HG03469 (cell line): Measurements from ENCODE around the gene SIM1.

Source experiments
- ATAC-seq: cut with Tn5 transposase; IDR thresholded peaks from one replicate; pipeline ENCODE4 v1.9.1; 2021; ENCODE audit warnings: mild to moderate bottlenecking, moderate library complexity, moderate number of reproducible peaks; ENCODE audit not compliant: unreplicated experiment

The SIM1 gene

DNA sequence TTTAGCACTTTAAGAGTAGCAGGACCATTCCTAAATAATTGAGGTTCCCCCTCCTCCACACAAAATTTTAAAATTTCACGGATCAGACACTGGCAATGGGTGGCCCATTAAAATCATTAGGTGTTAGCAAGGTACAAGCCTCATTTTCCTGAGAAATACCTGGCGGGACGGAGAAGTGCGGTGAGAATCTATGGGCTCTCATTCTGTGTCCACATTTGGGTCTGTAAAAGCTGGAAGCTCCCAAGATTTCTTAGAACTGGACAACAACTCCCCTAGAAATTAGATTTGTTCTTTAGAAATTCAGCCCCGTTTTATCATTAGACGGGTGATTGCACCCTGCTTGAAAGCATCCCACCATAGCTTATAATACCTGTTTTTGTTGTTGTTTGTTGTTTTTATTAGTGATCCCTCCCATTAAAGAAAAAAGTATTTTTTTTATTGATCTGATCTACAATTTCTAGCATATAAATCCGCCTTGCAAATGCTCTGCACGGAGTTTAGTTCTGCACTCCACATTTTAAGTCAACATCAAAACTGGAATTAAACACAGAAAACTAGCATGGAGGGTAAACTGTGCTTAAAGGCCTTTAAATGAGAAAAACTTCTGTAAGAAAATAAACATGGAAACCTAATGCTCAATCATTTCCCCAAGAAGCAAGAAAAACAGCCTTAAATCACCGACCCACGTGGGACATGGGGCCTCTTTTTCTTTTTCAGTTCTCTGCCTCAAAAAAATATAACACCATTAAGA lies 5.7 kb downstream of the SIM1 start:
- no peak for ATAC-seq

DNA sequence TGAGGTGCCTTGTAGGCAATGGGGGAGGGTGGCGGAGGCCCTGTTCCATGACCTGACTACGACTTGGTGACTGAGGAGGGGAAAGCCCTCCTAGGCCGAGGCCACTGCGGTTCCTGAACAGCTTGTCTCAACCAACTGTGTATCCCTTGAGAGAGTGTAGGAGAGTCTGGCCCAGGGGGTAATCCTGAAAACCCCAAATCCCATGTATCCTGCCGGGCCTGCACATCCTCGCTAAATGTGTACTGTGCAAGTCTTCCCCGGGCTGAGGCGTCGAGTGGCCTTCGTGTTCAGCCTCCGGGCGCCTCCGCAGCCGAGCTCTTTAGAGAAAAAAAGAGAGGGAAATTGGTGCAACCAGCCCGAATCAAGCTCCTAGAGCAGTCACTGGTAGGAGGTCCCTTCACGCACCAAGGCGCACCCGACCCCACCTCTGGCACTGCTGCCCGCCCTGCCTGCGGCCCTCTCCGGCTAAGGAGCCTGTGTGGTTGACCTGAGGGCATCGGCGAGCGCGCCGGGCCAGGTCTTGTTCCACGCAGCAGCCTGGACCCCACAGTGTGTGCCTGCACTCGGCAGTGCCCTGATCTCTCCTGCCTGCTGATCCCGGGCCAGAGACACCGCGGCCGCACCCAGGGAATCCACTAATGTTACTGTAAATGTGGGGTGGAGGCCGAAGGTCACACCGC lies 7.3 kb downstream of the SIM1 start:
- no peak for ATAC-seq

DNA sequence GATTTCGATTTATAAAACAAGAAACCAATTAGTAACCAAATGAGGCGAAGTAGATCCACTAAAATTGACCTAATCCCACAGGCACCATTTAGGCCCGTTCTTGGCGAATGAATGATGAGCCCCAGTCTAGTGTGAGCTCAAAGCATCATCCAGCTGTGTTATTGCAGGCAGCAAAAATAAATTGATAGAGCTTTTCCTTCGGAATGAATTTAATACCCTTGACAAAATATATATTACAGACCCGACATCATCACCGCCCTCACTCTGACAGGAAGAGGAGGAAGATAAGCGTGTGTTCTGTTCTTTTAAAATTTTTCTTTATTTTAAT lies 7.8 kb downstream of the SIM1 start:
- ATAC-seq = no peak

DNA sequence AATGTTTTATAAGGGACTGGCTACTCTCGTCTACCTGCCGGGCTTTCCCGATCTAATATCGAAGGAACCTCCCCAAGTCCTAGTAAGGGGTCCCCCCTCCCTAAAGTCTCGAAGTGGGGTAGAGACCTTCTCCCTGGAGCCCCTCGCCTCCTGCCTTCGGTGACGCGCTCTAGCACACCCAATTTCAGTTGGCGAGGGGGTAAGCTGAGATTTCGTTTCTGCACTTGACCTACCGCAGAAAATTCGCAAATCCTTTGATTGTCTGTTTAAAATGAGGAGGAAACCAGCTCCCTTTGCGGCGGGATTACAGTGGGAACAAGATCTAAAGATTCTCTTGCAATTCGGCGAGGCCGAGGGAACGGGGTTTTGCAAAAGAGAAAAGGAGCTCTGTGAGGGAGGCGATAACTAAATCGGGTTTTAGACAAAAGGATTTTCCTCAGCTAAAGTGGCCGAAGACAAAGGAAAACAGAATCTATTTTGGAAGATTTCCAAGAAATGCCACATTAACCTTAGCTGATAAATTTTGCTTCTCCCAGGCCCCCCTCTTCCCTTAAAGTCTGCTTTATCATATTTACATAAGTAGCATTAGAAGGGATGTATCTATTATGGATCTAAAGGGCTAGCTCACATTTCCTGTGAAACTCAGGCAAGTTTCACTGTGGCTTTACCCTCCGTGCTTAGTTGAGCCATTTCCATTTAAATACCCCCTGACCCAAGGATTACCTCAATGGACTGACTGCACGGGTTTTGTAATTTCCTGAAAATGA lies 8.4 kb downstream of the SIM1 start:
- no peak for ATAC-seq

DNA sequence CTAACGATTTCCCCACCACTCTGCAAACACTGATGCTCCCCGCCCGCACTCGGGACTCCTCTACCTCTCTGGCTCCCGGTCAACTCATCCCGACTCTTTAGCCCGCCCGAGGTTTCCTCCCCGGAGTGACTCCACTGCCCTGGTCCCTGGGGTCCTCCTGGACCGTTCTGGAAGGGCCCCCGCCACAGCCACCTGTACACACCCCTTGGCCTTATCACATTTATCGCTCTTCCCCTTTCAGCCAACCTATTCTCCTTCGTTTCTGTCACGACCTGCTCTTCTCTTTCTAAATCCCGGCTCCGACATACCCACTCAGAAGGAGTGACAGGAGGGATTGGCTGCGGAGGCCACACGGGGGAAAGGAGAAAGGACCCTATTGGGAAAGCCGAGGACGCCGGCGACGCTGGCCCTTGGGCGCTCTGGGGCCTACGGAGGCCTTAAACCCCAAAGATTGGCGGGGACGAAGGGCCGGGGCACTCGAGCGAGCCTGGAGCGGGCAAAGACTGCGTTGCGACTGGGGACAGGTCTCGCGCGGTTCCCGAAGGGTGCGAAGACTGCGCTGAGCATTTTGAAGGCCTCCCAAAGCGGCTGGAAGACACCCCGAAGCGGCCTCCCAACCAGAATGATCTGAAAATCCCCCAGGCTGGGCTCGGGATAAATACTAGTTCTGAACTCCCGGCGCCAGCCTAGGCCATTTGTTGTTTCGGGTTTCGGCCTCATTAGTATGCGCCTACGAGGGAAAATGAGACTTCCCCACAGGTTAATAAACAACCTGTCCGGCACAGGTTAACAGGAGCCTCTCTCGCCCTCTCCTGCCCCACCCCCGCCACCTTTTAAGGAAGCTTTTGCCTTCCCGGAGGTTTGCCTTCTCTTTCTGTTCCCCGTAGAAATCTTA lies 9.2 kb downstream of the SIM1 start:
- ATAC-seq = no peak

DNA sequence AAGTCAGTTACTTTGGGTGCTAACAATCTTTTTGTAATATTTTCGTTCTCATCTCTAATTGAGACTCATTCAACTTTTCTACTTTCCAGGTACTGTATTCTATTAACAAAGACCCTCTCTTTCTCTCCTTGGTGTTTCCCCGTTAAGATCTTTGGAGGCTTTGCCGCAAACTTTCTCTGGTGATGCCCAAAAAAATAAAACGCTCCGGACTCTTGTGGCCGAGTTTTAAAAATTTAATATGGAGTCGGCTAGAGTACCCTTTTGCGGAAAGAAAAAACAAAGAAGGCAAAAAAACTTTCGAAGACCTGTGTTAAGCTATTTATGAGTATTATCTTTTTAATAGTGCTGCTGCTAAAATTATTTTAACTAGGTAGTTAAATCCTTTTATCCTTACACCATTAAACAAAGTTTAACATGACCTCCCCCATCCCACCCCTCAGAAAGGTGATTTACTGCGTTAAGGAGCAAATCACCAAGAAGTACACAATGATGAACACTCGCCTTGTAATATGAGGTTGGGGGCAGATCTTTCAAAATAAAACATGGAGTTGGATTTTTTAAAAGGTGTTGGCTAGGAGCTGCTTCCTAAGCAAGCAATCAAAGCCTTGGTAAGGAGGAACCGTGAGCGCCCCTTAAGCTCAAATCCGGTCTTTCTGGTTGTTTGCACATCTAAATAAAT lies 10.0 kb downstream of the SIM1 start:
- ATAC-seq = no peak

DNA sequence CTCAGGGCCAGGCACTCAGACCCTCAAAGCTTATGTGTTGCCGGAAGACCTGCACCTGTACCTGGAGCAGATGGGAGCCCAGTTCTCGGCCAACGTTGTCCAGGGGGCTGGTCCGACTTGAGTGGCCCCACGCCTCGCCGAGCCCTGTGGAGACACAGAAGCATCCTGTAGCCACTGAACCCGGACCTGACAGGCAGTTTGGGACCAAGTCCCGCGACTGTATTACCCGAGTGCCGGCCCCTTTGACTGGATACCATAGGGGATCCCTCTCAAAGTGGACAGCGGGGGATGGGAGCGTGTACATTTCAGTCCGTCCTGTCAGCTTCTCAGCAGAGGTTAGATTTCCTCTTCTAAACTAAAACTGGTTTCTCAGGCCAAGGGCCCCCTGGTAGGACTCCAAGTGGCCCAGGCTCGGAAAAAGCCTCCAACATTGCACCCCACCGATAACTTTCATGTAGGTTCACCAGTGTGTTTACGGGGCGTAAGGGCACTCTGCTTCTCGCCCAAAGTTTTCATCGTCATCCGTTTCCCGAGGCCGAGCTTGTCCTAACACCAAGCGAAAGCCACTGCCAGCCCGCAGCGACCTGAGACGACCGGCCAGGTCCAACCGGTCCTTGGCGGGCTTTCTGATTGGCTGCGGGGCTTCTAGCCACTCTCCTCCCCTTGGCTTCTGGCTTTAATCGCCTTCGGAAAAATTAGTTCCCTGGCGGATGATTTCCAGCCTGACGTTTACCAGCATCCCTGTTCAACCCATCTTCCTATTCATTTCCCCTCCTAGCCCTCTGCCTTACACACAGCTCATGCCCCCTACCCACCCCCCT lies 10.8 kb downstream of the SIM1 start:
- ATAC-seq = no peak

DNA sequence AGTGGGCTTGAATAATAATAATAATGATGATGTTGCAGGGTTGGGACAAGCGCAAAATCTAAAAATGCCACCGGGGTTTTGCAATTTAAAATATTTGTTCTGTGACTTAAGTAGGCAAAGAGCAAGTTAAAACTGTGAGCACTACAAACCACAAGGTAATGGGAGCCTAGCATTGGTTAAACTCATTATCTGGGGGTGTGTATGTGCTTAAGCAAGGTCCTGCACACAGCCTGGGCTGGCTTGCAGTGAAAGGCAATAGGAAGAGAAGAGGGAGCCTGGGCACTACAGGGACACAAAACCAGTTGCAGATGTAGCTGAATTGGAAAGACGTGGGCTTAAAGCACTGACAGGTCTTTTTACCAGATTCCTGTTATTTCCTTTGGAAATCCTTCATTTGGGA lies 11.7 kb downstream of the SIM1 start:
- ATAC-seq = no peak

DNA sequence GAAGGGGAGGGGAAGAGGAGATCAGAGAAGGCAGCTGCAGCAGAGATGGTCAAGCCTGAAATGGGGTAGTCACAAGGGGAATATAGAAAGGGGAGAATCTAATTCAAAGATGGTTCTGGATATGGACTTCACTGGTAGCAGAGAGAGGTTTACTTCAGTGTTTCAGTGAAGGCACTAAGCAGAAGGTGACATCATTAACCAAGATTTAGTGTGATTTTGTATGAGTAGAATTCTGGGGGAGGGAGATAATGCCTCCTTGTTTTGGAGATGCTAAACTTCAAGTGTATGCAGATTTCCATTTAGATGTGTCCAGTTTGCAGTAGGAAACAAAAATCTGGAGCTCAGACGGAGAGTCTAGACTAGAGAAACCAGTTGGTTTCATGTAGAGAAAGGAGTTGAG lies 13.1 kb downstream of the SIM1 start:
- ATAC-seq = no peak

DNA sequence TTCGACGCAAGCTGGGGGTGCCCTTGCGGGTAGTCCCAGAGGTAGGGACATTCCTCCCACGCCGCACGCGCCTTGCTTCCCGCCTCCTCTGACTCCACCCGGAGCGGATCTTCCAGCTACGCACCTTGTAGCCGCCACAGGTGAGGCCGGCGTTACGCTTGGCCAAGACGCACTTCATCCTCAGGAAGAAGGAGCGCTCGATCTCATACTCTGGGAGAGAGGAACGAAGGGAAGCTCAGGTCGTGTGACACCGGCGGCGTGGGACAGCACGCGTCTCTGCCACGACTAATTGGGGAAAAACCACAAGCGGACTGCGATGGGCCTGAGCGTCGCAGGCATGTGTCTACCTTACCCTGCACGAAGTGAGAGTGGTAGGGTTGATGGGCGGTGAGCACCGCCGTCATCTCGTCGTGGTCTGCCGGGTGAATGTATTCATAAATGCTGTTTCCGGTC lies 15.5 kb downstream of the SIM1 start:
- ATAC-seq = no peak

DNA sequence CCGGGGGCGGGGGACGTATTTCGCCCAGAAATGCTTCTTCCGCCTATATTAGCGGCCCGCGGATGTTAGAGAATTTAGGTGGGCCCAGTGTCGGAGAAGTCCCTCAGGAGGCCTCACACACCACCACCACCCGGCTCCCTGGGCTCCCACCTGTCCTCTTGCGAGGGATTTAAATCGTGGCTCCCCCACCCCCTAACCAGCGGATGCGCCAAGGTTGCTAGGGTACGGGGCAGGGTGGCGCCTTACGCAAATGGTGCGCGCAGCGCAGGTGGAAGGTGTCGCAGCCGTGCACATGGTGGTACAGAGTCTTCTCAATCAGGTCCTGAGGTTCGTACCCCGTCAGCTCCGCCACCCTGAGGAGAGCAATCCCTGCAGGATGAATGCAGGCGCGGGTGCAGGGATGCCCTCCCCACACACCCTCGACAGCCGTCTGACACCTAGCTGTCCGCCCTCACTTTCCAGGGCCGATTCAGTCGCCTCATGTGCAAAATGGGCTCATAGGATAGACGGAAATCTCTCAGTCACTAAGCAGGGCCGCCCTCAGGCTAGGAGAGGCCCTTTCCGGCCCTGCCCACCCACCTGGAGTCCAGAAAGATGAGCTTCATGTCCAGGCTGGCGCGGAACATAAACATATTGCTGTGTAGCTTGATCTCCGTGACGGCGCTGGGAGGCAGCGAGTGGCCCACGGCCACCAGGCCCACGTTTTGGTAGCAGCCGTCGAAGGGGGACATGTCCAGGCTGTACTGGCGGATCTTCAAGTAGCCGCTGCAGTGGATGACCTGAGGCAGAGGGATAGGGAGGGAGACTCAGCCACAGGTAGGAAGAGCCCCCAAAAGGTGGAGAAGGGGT lies 16.6 kb downstream of the SIM1 start:
- no peak for ATAC-seq

DNA sequence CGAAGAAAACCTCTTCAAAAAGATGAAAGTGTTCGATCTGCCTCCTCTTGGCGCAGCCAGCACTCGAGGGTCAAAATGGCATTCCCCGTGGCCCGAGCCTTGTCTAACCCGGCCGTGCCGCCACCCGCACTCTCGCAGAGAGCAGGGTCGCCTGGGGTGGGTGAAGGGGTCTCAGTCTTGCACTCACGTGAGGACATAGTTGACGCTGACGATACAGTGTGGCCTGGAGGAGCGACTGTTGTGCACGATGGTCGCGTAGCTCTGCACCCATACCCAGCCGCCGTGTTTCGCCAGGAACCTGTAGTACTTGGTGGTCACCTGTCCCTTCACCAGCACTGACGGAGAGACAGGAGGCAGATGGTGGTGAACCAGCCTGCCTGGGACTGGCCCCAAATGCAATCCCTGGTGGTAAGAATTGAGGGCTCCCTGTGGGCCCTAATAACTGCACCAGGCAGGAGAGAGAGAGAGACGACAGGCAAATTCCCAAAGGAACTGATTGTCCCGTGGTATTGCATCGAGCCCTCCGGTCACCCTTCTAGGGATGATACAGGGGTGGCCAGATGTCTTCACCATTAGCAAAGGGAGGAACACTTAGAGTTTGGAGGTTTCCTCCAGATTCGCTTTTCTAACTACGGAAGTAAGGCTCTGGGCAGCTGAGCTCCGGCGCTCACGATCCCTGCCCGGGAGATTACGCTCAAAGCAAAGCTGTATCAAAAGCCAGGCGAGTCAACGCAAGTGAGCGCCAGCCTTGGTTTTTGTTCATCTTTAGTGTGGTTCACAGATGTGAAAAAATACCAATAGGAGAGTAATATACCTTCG lies 17.4 kb downstream of the SIM1 start:
- ATAC-seq = no peak

DNA sequence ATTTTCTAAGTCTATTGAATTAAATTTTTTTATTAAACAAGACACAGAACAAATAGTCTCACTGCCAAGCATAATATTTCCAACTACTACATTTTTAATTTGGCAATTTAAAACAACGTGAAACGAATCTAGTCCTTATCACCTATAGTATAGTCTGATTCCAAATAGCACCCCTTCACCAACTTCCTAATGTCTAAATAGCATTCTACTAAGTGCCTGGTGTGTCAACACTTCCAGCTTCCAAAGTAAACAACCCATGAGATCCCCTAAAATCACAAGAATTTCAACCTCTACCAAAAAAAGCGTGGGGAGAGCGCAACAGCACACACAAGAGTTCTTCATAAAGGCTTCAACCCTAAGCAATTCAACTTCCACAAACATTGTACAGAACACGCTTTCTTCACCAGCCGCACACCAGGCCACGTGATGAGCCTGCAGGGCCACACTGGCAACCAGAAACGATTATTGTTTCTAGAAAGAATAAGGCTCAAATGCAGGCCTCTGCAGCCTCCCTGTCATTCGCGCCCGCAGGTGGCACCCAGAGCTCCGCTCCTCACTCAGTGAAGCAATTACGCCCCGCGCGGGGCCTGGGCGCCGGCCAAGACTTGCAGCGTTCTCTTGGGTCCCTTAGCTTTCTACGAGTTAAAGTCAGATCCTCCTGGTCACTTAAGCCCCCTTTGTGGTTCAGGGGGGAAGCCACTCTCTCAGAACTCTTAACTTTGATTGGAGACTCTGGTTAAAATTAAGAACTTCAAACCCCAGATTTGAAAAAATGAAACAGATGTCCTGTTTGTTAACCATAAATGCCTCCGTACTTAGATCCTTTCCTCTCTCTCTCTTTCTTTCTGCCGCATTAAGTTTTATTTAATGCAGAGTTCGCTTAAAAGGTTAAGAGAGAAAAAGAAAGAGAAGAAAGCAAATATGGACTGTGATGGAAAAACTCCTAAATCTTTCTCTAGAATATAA lies 18.3 kb downstream of the SIM1 start:
- no peak for ATAC-seq

DNA sequence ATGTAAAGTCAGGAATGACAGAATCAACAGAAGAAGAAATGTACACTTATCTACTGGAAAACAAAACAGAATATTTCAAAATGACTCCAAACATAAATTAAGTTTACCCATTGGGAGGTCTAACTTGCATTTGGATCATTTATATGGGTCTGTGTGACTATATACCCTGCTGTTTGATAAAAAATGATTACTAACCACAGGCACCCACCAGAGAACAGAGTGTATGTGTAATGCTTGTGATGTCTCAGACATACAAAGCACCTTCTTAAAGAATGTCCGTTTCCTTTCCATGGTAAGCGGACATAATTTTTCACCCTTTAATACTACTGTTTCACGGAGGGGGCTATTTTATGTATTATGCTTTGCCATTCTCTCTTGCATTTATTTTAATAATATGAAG lies 19.2 kb downstream of the SIM1 start:
- ATAC-seq = no peak

DNA sequence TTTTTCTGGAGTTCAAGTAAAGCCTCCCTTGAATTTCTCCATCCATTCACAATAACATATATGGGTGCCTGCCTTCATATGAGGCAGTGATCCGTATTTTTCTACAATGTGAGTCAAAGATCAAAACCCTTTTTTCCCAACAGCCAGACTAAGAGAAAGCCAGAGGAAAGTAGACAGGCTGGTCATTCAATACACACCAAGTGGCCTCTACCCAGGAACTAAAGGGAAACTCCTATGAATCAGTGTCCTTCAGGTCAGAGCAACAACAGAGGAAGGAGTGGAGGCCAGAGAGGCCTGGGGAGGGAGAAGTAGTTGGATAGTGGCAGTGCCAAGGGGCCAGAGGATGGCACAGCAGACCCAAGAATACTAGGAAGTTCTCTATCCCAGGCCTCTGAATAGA lies 23.8 kb downstream of the SIM1 start:
- no peak for ATAC-seq

DNA sequence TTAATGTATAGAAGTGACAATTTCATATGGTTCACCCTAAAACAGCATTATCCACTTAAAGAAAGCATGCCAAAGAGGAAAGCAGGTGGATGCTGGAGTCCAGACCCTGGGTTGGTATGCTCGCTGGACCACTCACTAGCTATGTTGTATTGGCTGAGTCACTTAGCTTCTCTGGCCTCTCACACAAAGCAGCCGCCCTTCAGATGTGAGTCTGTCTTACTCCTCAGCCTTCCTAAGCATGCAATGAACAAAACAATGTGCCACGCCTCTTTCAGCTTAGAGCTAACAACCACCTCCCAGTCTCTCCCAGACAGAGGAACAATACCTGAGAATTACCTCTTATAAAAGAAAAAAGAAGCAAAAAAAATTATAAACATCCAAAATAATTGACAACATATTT lies 29.4 kb downstream of the SIM1 start:
- no peak for ATAC-seq
